Spleen (tissue), 7 donors: Measurements from ENCODE around the gene MCF2L.

Source experiments
- CTCF ChIP-seq, 11 experiments: fragments of 200-600 bp in 7 of 11; fragments of 450-650 bp in 4 of 11; sonication (generic) in 4 of 11; IDR thresholded peaks in 8 of 11; conservative IDR thresholded peaks in 3 of 11; 1 replicate in 7 of 11; 2 replicates in 4 of 11; pipeline versions ENCODE4 v1.4.0 to v1.8.0; 2016 to 2021; ENCODE audit warnings: antibody characterized with exemption in 11 of 11, inconsistent platforms in 4 of 11, mild to moderate bottlenecking in 1 of 11
- POLR2AphosphoS5 ChIP-seq, 3 donors: sonication (generic); formaldehyde crosslinking; IDR thresholded peaks; one replicate each; pipeline ENCODE4 v1.5.1; 2017; ENCODE audit warnings: antibody characterized with exemption in 3 of 3
- donor health status: DM: no; HTN: no; CAD: no; lungs with moderate emphysema.
- donor health status: DM: no; HTN: no; CAD: no.
- donor health status: DM: no; HTN: no; CAD: no.

- TF ChIP-seq CTCF (IDR thresholded peaks at IDR 0.05 in 8 of 11, conservative IDR thresholded peaks at IDR 0.05 in 3 of 11) (no peak), POLR2AphosphoS5 (IDR thresholded peaks at IDR 0.05) (no peak)
These were observed 75.5 kb downstream of the MCF2L start for GRCh38 chr13:113044391-113045114.
